GM18505 (cell line): ENCODE results near the gene CNPY2.

Source experiments
- ATAC-seq: cut with Tn5 transposase; IDR thresholded peaks from one replicate; pipeline ENCODE4 v1.9.1; 2021; ENCODE audit not compliant: unreplicated experiment
- POLR2A ChIP-seq: IDR thresholded peaks from 4 replicates; pipeline ENCODE4 v1.6.1; 2011; ENCODE audit warnings: borderline replicate concordance; ENCODE audit not compliant: insufficient read depth, insufficient read length; ENCODE audit errors: extremely low read depth

Gene CNPY2

DNA sequence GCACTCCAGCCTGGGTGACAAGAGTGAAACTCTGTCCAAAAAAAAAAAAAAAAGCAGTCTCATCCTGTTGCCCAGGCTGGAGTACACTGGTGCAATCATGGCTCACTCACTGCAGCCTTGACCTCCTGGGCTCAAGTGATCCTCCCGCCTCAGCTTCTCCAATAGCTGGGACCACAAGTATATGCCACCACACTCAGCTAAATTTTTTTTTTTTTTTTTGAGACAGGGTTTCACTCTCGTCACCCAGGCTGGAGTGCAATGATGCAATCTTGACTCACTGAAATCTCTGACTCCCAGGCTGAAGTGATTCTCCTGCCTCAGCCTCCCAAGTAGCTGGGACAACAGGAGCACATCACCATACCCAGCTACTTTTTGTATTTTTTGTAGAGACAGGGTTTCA, 5.2 kb upstream of the CNPY2 start:
- ATAC-seq = no peak
- no peak for TF ChIP-seq POLR2A

GRCh38 chr12:56317675-56318074, 1.9 kb upstream of the CNPY2 start:
- no peak for TF ChIP-seq POLR2A
- ATAC-seq = no peak

DNA sequence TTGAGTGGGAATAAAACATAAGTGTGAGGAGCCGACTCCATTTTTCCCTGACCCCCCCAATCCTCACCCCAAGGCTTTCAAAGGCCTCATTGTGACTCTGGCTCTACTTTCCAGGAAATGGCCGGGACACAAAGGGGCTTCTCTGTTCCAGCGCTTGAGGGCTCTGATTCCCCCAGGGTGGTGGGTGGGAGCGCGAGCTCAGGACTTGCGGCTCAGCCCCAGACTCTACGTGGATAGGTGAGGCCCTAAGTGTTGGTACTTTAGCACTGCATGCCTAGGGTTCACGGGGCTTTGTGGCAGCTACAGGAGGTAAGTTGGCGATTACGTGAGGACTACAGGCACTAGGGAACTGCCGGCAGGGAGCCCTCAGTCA, 553 bp downstream of the CNPY2 start:
- no peak for ATAC-seq
- TF ChIP-seq POLR2A = no peak

DNA sequence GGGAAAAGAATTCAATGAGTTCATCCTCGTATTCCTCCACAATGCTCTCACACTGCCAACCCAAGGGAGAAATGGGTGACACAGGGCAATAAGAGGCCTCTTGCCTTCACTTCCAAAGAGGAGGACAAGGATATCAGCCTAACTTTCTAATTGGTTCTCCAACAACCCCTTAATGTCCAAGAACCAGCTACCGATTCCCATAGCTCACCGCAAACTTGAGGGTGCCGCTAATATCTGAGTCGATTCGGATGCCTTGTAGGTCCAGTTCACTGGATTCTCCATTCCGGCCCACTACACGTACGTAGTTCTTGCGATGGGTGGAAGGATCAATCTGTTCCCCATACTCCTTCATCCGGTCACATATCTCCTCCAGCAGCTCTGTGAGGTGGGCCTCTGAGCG, 4.8 kb downstream of the CNPY2 start:
- no peak for ATAC-seq
- no peak for TF ChIP-seq POLR2A

DNA sequence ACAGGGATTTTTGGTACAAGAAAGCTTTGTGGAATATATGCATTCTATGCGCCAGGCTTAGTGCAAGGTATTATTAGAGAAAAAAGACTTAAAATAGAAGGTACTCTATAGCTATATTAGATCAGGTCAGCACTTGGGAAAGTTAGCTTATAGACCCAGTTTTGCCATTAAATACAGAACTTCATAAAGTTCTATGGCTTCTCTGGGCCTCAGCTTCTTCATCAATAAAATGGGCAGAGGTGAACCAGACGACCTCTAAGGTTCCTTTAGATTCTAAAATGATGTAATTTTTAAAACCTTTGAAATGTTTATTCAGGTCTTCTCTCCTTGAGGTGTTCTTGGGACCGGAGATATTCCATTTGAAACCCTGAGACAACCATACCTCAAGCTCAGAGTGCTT, 7.1 kb downstream of the CNPY2 start:
- ATAC-seq = no peak
- TF ChIP-seq POLR2A = no peak

- ATAC-seq = no peak
- TF ChIP-seq POLR2A = no peak
Observed at GRCh38 chr12:56307221-56307965, 8.4 kb downstream of the CNPY2 start.

- ATAC-seq = no peak
Observed at GRCh38 chr12:56304872-56305590, 10.8 kb downstream of the CNPY2 start.

DNA sequence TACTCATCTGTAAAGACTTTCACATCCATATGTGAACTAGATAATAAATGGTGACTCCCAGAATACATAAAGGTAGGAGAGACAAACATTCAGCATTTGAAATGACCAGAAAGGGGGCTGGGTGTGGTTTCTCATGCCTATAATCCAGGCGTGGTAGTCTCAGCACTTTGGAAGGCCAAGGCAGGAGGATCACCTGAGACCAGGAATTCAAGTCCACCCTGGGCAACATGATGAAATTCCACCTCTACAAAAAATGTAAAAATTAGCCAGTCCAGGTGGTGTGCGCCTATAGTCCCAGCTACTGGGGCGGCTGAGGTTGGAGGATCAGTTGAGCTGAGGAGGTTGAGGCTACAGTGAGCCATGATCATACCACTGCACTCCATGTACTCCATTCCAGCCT, 11.5 kb downstream of the CNPY2 start:
- TF ChIP-seq POLR2A = no peak
- ATAC-seq = no peak

More at GRCh38 chr12:56304872-56305590, 10.8 kb downstream of the CNPY2 start:
- TF ChIP-seq POLR2A = no peak

- TF ChIP-seq POLR2A = no peak
- no peak for ATAC-seq
Observed at GRCh38 chr12:56300644-56301464, 14.9 kb downstream of the CNPY2 start.

- peak; percentile 89 for ATAC-seq
- TF ChIP-seq POLR2A = peak; percentile 72
Observed at GRCh38 chr12:56299853-56300643, 15.7 kb downstream of the CNPY2 start, which contains the start of gene CS. TSS of gene CS (minus strand) at chr12:56300330. CDS start at chr12:56300201, 129 bp downstream.

DNA sequence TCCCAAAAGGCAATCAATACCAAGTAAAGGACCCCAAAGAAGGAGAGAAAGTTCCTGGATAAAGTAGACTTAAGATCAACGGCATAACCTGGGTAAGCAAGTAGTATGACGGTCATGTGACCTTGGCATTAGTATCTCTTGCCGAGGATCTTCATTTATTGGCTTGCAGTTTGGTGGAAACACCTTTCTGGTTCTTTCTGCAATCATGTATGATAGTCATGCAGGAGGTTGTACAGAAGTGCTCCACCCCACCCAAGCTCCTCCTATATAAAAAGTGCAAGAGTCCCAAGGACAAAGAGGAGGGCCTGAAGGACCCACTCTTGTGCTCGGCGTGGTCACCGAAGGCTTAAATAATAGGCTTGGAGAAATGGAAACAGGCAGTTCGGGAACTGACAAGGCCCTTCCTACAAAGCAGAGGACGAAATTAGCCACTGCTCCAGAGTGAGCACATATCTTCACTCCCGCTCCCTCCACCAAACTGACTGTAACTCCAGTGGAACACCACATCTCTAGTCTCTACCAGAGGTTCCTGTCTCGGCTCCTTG, 16.4 kb downstream of the CNPY2 start:
- ATAC-seq = no peak
- TF ChIP-seq POLR2A = no peak

- no peak for TF ChIP-seq POLR2A
- ATAC-seq = no peak
Observed at GRCh38 chr12:56298828-56299227, 17.0 kb downstream of the CNPY2 start.
